DMS 273 (cell line): ENCODE measurements around the gene GRM1.
"Not testable (repeated sequence)": the region's sequence is repeated elsewhere in the genome, so short reads cannot be mapped to it uniquely, and the experiment has no call there.

ENCODE experiments used
- DNase-seq: peaks from one replicate; lab custom pipeline; 2025; ENCODE audit not compliant: unreplicated experiment; lab: John Stamatoyannopoulos, UW

Gene GRM1

DNA sequence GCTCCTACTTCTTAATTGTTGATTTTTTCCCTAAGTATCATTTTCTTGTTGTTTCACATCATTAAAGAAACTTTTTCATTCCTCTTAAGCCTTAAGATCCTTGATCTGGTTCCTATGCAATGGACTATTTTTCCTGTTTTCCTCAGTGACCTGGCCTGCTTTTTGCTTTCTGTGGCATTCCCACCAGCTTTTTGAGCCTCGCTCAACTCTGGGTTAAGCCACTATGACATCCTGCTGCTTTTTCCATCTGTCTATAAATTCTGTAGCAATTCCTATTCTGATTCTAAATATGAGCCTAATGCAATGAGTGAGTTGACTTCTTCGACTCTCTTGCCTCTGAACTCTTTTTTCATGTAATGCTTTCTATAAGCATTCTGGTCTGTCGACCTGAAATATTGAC lies 160.3 kb downstream of the GRM1 start:
- no peak for DNase-seq

DNA sequence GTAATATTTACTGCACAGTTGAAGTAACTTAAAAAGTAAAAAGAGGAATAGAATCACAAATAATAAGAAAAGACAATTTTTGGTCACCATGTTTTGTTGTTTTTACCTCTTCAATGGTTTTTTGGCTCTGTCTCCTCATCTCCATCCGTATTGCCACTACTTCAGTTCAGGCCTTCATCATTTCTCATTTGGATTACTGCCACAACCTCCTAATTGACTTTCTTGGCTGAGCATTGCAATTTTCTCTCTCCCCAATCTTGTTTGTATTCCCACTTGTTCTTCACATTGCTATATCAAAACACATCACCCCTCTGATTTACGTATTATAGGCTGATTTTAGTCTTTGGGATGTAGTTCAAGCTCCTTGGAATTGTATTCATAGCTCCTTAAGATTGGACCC lies 161.7 kb downstream of the GRM1 start:
- DNase-seq, result no peak

DNA sequence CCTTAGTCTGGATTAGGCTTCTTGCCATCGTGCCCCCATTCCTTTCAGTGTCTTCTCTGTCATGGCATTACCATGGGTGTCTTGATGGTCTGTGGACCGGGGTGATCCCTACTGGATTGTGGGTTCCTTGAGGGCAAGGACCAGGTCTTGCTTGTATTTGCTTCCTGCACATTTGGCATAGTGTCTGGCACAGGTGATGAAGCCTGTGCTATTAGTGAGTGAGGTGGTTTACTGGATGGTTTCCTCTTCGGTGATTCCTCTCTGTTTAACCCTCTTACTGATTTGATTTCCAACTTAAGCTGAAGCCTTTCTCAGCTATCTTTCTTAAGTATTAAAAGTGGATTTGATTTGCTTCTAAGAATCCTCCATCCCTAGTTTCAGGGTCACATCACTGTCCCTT lies 162.3 kb downstream of the GRM1 start:
- no peak for DNase-seq

DNA sequence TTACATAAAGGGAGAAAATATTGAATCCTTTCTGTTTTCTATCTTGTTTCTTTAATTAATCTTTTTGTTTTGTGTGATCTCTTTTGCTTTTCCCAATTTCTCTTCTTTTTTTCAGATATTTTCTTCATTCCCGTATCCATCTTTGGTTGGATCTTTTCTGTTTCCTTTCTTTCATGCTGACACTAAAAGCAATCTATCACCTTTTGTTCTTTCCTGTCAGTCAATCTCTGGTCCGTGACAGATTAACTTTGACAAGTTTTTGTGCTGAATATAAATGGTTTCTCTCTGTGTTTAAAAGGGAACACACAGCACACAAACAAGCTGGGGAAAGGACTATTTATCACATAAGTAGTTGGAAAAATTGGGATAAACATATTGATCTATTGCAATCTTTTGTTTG lies 162.8 kb downstream of the GRM1 start:
- no peak for DNase-seq

DNA sequence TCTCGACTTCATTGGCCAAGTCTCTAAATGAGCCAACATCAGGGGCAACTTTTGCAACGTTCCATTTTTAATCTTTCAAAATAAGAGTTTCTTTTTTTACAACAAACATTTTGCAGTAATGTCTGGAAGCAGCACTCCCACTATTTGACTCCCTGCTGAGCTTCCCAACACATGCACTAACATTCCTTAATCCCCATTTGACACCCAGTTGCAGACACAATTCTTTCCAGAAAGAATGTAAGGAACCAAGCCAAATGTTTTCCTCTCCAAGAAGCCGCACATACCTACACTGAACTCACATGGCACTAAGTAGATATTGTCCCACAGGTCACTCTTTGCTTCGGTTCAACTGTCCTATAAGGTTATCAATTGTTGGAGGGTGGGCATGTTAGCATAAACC lies 165.6 kb downstream of the GRM1 start:
- no peak for DNase-seq

DNA sequence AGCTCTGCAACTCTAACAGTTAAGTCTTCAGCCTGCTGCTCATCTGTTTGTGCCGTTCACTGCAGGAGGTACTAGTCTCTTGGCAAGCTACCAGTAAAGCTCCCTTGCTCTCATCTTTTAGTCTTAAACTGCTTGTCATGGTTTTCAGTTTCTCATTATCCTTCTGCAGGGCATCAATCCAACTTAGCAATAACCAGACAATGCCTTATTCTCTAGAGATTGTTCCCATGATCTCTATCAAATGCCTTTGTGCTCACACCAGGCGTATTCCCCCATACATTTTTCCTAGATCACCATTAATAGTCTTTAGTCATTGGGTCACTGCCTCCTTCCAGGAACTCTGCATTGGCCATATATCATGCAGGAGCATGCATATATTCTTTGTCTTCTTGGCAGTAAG lies 171.3 kb downstream of the GRM1 start:
- DNase-seq, result peak; percentile 30

DNA sequence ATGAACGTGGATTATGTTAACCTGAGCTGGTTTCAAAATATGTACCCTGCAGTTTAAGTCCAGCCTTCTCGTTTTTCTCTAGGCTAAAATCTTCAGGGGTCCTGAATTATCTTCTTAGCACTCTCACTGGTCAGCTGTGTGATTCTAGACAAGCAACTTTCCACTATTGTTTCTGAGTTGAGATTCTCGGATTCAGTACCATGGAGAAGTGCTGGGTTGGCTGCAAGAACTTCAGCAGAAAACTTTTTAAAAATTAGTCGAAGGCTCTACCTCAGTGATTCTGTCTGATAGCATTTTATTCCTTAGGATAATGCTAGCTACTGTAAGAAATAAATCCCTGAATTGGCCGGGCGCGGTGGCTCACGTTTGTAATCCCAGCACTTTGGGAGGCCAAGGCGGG lies 173.7 kb downstream of the GRM1 start:
- DNase-seq, result no peak

DNA sequence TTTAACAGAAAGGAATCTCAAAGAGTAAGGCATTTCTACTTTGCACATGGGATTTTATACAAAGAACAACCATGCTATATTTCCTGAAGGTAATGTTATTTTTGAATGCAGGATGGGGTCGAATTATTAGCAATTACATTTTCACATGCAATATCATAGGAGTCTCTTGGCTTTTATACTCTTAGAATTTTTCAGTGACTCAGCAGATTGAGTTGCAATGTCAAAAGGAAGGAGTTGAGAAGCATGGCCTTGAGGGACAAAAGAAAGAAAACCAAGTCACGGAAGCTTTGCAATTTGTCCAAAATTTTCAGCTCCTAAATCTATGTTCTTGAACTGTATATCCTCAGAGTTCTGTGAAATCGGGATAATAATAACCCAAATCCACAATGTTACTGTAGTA lies 181.1 kb downstream of the GRM1 start:
- no peak for DNase-seq

DNA sequence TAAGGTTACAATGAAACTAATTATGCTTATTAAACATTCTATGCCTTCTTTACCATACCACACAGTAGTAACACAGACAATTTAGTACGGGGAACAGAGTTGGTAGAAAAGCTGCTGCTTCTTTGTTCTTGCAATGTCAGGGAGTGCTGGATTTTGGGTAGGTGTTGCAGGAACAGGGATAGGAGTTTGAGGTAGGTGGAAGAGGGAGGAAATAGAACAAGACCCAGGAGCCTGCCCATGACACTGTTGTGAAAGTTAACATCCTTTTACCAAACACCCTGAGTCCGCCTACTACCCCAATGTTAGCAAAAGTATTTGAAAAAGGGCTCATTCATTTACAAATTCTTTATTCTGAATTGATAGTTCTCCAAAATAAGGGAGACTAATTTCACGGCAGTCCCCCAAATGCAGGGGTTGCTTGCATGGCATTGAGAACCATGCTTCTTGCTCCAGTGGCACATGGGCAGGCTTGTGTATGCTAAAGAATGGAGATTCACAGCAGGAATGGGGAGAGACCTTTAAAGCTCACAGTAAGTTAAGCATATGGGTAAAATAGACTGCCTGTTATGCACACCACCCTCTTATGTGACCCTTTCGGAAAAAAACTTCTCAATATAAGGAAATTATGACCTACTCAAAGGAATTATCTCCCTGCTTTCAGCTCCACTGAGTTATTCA lies 181.7 kb downstream of the GRM1 start:
- no peak for DNase-seq

DNA sequence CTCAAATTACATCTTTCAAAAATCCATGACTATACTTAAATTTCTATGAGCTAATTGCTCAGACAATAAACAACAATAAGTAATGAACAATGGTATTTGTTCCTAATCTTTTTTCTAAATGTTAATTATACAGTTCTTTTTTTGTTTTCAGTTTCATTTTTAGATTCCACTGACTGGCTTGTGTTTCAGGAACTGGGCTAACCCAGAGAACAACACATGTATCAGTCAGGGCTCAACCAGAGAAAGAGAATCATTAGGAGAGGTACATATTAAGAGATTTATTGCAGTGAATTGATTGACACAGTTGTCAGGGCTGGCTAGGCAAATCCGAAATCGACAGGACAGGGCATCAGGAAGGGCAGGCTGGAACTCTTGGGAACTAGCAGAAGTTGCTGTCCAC lies 182.8 kb downstream of the GRM1 start:
- no peak for DNase-seq

DNA sequence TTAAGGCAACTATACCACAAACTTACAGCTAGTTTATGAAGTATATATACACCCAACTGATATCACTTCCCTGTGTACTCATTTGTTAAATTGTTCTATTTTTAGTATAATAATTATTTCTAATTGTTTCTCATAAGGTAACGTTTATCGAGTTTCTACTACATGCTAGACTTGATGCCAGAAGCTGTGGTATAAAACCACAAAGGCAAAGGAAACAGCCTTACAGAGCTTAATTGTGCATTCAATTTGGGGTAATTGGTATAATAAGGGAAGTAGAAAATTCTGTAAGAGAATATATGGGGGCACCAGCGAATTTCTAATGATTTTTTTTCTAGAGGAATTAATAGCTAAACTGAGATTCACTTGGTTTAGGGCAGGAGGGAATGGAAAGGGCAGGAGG lies 183.9 kb downstream of the GRM1 start:
- DNase-seq, result no peak

DNA sequence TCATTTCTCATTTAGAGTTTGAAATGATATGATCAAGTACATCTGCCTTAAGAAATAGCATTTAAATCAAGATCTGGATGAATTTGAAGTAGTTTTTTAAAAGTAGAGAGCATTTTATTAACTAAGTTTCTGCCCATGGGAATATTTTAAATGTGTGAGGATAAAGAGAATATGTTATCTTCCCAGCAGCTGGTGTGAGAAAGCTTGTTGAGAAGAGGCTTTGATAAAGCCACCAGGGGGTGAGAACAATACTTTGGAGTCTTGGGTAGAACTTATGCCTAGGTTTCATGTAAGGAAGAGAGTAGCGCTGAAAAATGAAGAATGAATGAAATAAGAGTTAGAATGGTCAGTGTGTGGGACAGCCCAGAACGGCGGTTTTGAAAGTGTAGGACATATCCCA lies 190.2 kb downstream of the GRM1 start:
- DNase-seq, result no peak

DNA sequence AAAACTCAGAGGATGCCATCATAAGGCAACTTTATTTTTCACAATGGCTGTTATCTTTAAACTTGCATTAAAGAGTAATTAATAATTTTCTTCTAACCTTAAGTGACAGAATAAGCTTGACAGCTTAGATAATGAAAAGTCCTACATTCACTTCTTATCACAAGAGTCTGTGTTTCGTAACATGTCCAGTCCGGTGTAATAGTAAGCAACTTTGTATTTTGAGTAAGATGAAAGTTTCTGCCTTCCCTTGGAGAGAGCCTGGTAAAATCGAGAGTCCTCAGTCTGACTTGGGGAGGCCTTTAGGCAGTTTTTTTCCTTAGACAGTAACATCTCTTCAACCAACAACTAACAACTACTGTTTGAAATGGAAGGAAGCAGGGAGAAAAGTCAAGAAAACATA lies 195.6 kb downstream of the GRM1 start:
- DNase-seq, result no peak

DNA sequence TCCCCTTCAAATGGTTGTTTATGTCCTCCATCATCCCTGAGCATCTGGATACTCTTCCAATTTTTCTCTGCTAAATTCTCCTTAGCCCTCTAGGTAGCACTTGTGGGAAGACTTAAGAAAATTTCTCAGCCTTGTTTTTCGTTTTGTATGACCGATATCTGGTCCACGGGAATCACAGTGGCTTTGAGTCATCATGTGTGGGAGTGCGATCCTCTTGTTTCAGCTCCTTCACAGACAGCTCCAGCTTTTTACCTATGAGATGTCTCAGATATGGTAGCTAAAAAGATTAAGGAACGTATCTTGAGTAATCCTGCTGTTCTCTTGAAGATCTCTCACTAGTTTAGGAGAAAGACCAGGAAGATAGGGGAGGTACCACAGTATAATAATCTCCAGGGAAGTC lies 196.1 kb downstream of the GRM1 start:
- DNase-seq, result no peak

DNA sequence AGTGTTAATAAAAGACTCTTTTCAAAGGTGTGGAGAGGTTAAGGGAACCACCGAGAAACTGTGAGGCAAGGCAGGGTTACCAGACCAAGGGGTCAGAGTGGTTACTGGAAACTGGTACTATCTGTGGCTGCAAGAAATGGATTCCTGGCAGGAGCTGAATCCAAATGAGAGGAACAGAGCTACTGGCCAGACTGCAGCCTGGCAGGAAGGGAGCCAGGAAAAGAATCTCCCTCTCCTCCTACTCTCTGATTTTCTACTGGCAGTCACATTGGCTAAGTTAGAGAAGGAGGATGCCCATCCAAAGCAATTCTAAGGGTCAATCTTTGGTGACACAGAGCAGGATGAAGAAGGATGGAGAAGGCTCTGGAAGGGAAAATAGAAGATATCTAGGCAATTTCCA lies 211.5 kb downstream of the GRM1 start:
- no peak for DNase-seq

DNA sequence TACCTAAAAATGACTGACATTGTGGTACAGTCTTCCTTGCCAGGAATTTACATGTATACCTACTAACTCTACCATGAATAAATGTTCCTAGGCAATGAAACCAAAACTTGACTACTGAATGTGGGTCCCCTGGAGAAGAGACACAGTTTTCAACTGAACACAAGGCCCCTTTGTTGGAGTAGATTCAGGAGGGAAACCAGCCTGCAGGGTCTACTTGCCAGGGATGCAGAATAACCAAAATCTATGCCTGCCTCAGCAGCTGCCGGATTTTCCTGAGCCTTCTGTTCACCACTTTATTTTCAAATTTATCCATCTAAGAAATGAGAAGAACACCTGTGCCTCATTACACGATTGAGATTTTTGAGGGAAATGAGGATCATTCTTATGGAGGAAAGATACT lies 211.9 kb downstream of the GRM1 start:
- no peak for DNase-seq

DNA sequence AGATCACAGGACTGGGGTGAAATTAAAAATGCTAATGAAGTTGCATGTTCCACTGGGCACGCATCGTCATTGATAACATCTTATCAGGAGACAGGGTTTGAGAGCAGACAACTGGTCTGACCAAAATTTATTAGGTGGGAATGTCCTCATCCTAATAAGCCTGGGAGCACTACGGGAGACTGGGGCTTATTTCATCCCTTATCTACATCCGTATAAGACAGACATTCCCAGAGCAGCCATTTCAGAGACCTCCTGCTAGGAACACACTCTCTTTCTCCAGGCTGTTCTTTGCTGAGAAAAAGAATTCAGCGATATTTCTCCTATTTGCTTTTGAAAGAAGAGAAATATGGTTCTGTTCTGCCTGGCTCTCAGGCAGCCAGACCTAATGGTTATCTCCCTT lies 214.8 kb downstream of the GRM1 start:
- DNase-seq, result not testable (repeated sequence)

DNA sequence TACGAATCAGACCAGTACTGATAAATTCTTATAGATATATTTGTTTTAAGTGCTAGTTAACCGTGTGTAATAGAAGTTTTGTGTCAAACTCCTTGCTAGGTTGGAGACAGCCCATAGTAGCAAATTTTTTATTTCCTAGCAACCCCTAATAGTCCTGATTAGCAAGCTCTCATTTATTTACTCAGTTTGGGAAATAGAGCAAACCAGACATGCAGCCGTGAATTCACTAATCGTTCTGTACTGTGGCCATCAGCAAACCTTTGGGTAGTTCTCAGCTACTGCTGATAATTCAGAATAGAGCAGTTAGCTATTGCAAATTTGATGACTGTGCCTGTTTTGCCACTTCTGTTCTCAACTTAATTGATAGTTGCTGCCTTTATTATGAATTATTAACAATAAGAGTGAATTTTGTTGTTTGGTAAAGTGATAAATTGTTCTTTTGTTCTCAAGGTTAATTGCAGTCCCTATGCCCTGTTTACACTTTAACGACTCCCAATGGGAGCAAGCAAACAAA lies 215.8 kb downstream of the GRM1 start:
- no peak for DNase-seq

DNA sequence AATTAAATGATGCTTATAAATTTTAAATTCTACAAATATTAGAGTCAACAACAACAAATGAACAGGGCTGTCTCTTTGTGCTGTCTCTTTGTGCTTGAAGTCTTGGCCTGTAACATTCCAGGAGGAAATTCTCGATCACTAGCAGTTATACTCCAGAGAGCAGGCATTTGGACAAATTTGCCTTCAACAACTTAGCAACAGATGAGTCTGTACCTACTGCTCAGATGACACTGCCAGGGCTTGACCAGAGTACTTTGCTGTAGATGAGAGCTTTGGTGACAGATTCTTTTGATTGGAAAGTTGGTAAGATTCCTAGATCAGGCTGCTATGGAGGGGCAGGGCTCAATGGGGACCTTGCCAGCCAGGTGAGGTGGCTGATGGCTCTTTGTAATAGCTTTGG lies 217.2 kb downstream of the GRM1 start:
- no peak for DNase-seq

DNA sequence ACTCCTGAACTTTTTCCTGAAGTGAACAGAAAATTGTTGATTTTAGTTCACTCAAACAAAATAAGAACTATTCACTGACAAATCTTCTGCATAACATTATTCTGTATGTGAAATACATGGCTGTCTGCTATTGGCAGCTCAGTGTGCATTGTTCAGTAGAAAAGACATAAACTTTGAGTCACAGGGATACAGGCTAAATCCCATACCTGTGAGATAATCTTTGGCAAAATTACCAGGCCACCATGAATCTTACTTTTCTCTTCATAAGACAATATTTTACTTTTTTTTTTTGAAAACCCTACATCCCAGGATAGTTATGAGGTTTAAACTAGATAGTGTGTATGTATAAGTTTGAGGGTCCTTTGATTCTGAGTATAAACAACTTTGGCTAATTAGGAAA lies 224.8 kb downstream of the GRM1 start:
- no peak for DNase-seq

DNA sequence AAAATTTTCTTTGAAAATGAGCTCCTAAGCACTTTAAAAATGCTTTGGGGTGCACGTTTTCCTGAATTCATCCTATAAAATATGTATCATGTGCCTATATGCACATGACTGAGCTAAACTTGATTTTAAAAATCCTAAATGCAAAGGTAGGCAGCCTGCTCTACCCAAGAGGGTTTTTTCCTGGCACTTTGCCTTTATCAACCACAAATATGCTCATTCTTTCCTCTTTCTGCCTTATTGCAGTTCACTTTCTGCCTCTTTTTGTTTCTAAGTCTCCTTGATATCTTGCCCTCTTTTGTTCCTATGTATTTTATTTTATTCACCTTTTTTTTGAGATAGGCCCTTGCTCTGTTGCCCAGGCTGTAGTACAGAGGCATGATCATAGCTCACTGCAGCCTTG lies 229.3 kb downstream of the GRM1 start:
- DNase-seq, result no peak

DNA sequence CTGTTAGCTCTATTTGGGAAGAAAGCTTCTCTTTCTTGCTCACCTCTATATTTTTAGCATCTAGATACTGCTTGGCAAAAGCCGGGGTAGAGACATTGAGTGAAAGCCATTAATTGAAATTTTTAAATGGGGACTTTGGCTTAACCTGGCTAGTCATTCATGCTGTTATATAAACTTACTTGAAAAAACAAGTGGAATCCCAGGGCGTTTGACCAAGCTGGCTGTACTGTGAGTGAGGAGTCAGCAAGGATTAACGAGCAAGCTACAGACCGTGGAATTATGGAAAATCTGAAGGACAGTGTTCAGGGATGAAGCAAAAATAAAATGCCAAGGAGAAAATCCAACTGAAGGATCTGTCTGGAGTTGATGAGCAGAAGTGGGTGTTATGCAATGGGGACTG lies 232.0 kb downstream of the GRM1 start:
- no peak for DNase-seq

DNA sequence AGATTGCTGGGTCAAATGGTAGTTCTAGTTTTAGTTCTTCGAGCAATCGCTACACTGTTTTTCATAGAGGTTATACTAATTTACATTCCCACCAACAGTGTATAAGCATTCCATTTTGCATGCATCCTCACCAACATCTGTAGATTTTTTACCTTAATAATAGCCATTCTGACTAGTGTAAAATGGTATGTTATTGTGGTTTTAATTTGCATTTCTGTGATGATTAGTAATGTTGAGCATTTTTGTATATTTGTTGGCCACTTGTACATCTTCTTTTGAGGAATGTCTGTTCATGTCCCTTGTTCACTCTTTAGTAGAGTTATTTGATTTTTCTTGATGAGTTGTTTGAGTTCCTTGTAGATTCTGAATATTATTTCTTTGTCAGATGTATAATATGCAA lies 236.2 kb downstream of the GRM1 start:
- no peak for DNase-seq

DNA sequence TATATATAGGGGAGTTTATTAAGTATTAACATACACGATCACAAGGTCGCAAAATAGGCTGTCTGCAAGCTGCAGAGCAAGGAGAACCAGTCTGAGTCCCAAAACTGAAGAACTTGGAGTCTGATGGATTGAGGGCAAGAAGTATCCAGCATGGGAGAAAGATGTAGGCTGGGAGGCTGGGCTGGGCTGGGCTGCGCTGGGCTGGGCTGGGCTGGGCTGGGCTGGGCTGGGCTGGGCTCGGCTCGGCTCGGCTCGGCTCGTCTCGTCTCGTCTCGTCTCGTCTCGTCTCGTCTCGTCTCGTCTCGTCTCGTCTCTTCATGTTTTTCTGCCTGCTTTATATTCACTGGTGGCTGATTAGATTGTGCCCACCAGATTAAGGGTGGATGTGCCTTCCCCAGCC lies 238.6 kb downstream of the GRM1 start:
- DNase-seq, result no peak
